DOHH2 (cell line): ENCODE data around the gene AIG1.

Experiments used
- H3F3A ChIP-seq: fragments of 200-600 bp; sonication (generic), shearing (Covaris generic); 2 replicates; pipeline ENCODE4 v1.6.0; 2016; ENCODE audit warnings: antibody characterized with exemption, mild to moderate bottlenecking; ENCODE audit not compliant: control insufficient read depth, insufficient read depth
- H3K27ac ChIP-seq: fragments of 200-600 bp; sonication (generic); 2 replicates; pipeline ENCODE4 v1.5.1; 2014; ENCODE audit warnings: low read depth, mild to moderate bottlenecking, low read length, moderate library complexity
- H3K27me3 ChIP-seq: fragments of 200-600 bp; sonication (generic); 2 replicates; pipeline ENCODE4 v1.6.1; 2014; ENCODE audit warnings: mild to moderate bottlenecking, low read length, mixed read lengths; ENCODE audit not compliant: control insufficient read depth
- H3K36me3 ChIP-seq: fragments of 200-600 bp; sonication (generic); 2 replicates; pipeline ENCODE4 v1.6.1; 2014; ENCODE audit warnings: mild to moderate bottlenecking, low read length, moderate library complexity, mixed read lengths; ENCODE audit not compliant: control insufficient read depth
- H3K4me1 ChIP-seq: fragments of 200-600 bp; sonication (generic); 2 replicates; pipeline ENCODE4 v1.6.1; 2014; ENCODE audit warnings: mild to moderate bottlenecking, low read length, mixed read lengths; ENCODE audit not compliant: control insufficient read depth
- H3K4me2 ChIP-seq: fragments of 200-600 bp; sonication (generic); 2 replicates; pipeline ENCODE4 v1.6.0; 2014; ENCODE audit warnings: mild to moderate bottlenecking, low read length, moderate library complexity
- H3K4me3 ChIP-seq: fragments of 200-600 bp; sonication (generic); 2 replicates; pipeline ENCODE4 v1.5.1; 2014; ENCODE audit warnings: mild to moderate bottlenecking, low read length, mixed read lengths
- H3K79me2 ChIP-seq: fragments of 200-600 bp; sonication (generic); 2 replicates; pipeline ENCODE4 v1.6.1; 2014; ENCODE audit warnings: mild to moderate bottlenecking, low read length, mixed read lengths; ENCODE audit not compliant: control insufficient read depth
- H3K9me2 ChIP-seq: fragments of 200-600 bp; sonication (generic); replicated peaks from 2 replicates; pipeline ENCODE4 v1.6.1; 2014; ENCODE audit warnings: mild to moderate bottlenecking, low read length, mixed read lengths; ENCODE audit not compliant: control insufficient read depth
- H3K9me3 ChIP-seq: fragments of 200-600 bp; sonication (generic); 2 replicates; pipeline ENCODE4 v1.6.1; 2014; ENCODE audit warnings: antibody characterized with exemption, low read length, mixed read lengths; ENCODE audit not compliant: control insufficient read depth, insufficient read depth
- H4K20me1 ChIP-seq: fragments of 200-600 bp; sonication (generic); 2 replicates; pipeline ENCODE4 v1.6.0; 2014; ENCODE audit warnings: low read depth, mild to moderate bottlenecking, antibody characterized with exemption, low read length, moderate library complexity; ENCODE audit not compliant: control insufficient read depth, insufficient read depth
- CTCF ChIP-seq: fragments of 200-600 bp; sonication (generic); IDR thresholded peaks from one replicate; pipeline ENCODE4 v1.5.1; 2014; ENCODE audit warnings: antibody characterized with exemption, mild to moderate bottlenecking, low read depth, low read length; ENCODE audit not compliant: poor library complexity, severe bottlenecking
- EZH2phosphoT487 ChIP-seq: fragments of 200-600 bp; sonication (generic); IDR thresholded peaks from 2 replicates; pipeline ENCODE4 v1.6.1; 2017; ENCODE audit warnings: borderline replicate concordance, mild to moderate bottlenecking, antibody characterized with exemption, low read length, moderate library complexity, mixed read lengths

Gene AIG1

GRCh38 chr6:143215771-143216170 is 155.1 kb downstream of the AIG1 start:
- no peak overlapping the region for H3K4me2 ChIP-seq
- H3K36me3 ChIP-seq, result no peaks in the 10 kb centered on the region
- H3K4me3 ChIP-seq, result no peak overlapping the region
- no peaks in the 10 kb centered on the region for H3K27me3 ChIP-seq
- H3K79me2 ChIP-seq, result no peaks in the 10 kb centered on the region
- H3K9me2 ChIP-seq, result no peaks in the 10 kb centered on the region
- H3F3A ChIP-seq, result no peaks in the 10 kb centered on the region
- H3K9me3 ChIP-seq, result no peaks in the 10 kb centered on the region
- no peaks in the 10 kb centered on the region for H4K20me1 ChIP-seq
- H3K4me1 ChIP-seq, result no peaks in the 10 kb centered on the region
- TF ChIP-seq EZH2phosphoT487 (no peak), CTCF (no peak)
- H3K27ac ChIP-seq, result no peak overlapping the region

GRCh38 chr6:143218233-143218632 is 157.5 kb downstream of the AIG1 start:
- no peaks in the 10 kb centered on the region for H3K79me2 ChIP-seq
- no peak overlapping the region for H3K4me3 ChIP-seq
- TF ChIP-seq EZH2phosphoT487 (no peak), CTCF (no peak)
- no peaks in the 10 kb centered on the region for H3K9me2 ChIP-seq
- H4K20me1 ChIP-seq, result no peaks in the 10 kb centered on the region
- H3K27me3 ChIP-seq, result no peaks in the 10 kb centered on the region
- H3K27ac ChIP-seq, result no peak overlapping the region
- H3K4me2 ChIP-seq, result no peak overlapping the region
- no peaks in the 10 kb centered on the region for H3K36me3 ChIP-seq
- H3K4me1 ChIP-seq, result no peaks in the 10 kb centered on the region
- H3F3A ChIP-seq, result no peaks in the 10 kb centered on the region
- no peaks in the 10 kb centered on the region for H3K9me3 ChIP-seq

- H3K9me2 ChIP-seq, result no peaks in the 10 kb centered on the region
- H3K4me2 ChIP-seq, result no peak overlapping the region
- no peaks in the 10 kb centered on the region for H3K27me3 ChIP-seq
- H3K9me3 ChIP-seq, result no peaks in the 10 kb centered on the region
- H3F3A ChIP-seq, result no peaks in the 10 kb centered on the region
- no peaks in the 10 kb centered on the region for H4K20me1 ChIP-seq
- H3K4me1 ChIP-seq, result no peaks in the 10 kb centered on the region
- TF ChIP-seq CTCF (no peak), EZH2phosphoT487 (no peak)
- H3K36me3 ChIP-seq, result no peaks in the 10 kb centered on the region
- no peak overlapping the region for H3K27ac ChIP-seq
- H3K4me3 ChIP-seq, result no peak overlapping the region
- H3K79me2 ChIP-seq, result no peaks in the 10 kb centered on the region
Observed at GRCh38 chr6:143221698-143222097, 161.0 kb downstream of the AIG1 start.

- Histone ChIP-seq H3K79me2 (no peaks in the 10 kb centered on the region), H3K27me3 (no peaks in the 10 kb centered on the region), H3K4me3 (no peak overlapping the region), H3K9me3 (no peaks in the 10 kb centered on the region), H4K20me1 (no peaks in the 10 kb centered on the region), H3K9me2 (no peaks in the 10 kb centered on the region), H3K36me3 (no peaks in the 10 kb centered on the region), H3K4me2 (no peak overlapping the region), H3K4me1 (no peaks in the 10 kb centered on the region), H3F3A (no peaks in the 10 kb centered on the region), H3K27ac (no peak overlapping the region)
- TF ChIP-seq EZH2phosphoT487 (no peak), CTCF (no peak)
Observed at GRCh38 chr6:143222310-143222709, 161.6 kb downstream of the AIG1 start.
